Measurements from ENCODE around the gene PDXDC1. TPM values are rescaled to one million over a fixed set of nuclear protein-coding genes. Genes with fewer than 3 reads are reported as not detected.
"Not testable (repeated sequence)": the region's sequence is repeated elsewhere in the genome, so short reads cannot be mapped to it uniquely, and the experiment has no call there.

PDXDC1 gene
- total and polyA plus RNA-seq, 9 of the 15 experiments (the other 6 are each of a cell fraction or from before 2014, with no cell fraction given), result 5.1 to 95.4 (median 45.8) TPM

- peak; percentile 93 for TF ChIP-seq ZBTB40 (IDR thresholded peaks at IDR 0.05)
- TF ChIP-seq ZBTB40 (CRISPR knock-in tag; IDR thresholded peaks at IDR 0.05), result not testable (repeated sequence)
- peak; percentile 77 for TF ChIP-seq SIN3B (IDR thresholded peaks at IDR 0.05; ENCODE audit: low read depth)
- TF ChIP-seq GTF2E2 (tag; IDR thresholded peaks at IDR 0.05), result peak; percentile 84
- TF ChIP-seq, protein P1, sequence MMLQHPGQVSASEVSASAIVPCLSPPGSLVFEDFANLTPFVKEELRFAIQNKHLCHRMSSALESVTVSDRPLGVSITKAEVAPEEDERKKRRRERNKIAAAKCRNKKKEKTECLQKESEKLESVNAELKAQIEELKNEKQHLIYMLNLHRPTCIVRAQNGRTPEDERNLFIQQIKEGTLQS (IDR thresholded peaks at IDR 0.05), result not testable (repeated sequence)
- TF ChIP-seq, protein P1 (CRISPR knock-in tag; conservative IDR thresholded peaks at IDR 0.05), result peak; percentile 63; the same call in 1 of the 2 replicates
- TF ChIP-seq, protein P2, sequence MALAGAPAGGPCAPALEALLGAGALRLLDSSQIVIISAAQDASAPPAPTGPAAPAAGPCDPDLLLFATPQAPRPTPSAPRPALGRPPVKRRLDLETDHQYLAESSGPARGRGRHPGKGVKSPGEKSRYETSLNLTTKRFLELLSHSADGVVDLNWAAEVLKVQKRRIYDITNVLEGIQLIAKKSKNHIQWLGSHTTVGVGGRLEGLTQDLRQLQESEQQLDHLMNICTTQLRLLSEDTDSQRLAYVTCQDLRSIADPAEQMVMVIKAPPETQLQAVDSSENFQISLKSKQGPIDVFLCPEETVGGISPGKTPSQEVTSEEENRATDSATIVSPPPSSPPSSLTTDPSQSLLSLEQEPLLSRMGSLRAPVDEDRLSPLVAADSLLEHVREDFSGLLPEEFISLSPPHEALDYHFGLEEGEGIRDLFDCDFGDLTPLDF (CRISPR knock-in tag; IDR thresholded peaks at IDR 0.05), result 0 out of 2 replicates have a peak, but pooled peaks have one; percentile 55
- TF ChIP-seq CREB1 (IDR thresholded peaks at IDR 0.05), result peak; percentile 64
- TF ChIP-seq CREB1 (CRISPR knock-in tag; IDR thresholded peaks at IDR 0.05), result peak; percentile 75
- TF ChIP-seq TAF1 (IDR thresholded peaks at IDR 0.05; ENCODE audit: control insufficient read depth, extremely low read depth, insufficient read depth, low read length, severe bottlenecking), result peak; percentile 87
- TF ChIP-seq ZNF431 (CRISPR knock-in tag; IDR thresholded peaks at IDR 0.05), result peak; percentile 72; the same call in 1 of the 2 replicates
Observed at GRCh38 chr16:15093955-15094827, 119.4 kb downstream of the PDXDC1 start, which contains the start of gene RRN3 (continued).

Data from K562 (cell line).